ENCODE measurements around the gene ABCC5.

The ABCC5 gene

GRCh38 chr3:183883291-183884096 lies 134.2 kb downstream of the ABCC5 start:
- Histone ChIP-seq H3K4me1 (ENCODE audit: insufficient read depth, low read length, severe bottlenecking) (peaks cover 22% of the 10 kb centered on the region), H3K4me2 (ENCODE audit: low read length) (peak overlapping the region; percentile 98), H3K36me3 (ENCODE audit: insufficient read depth, low read length) (peaks cover 13% of the 10 kb centered on the region; the same call in 1 of the 2 replicates), H3K27me3 (ENCODE audit: insufficient read depth, low read length) (no peaks in the 10 kb centered on the region), H3K9me2 (ENCODE audit: low read depth, low read length) (no peaks in the 10 kb centered on the region), H3K9ac (ENCODE audit: low read length) (peak overlapping the region; percentile 90), H3F3A (ENCODE audit: insufficient read depth, low read length) (no peaks in the 10 kb centered on the region), H3K9me3 (ENCODE audit: low read length) (no peaks in the 10 kb centered on the region), H4K20me1 (ENCODE audit: insufficient read depth, low read length) (no peaks in the 10 kb centered on the region), H3K79me2 (ENCODE audit: insufficient read depth, low read length) (peaks cover 57% of the 10 kb centered on the region), H3K27ac (ENCODE audit: low read depth, low read length, poor library complexity, severe bottlenecking) (peak overlapping the region; percentile 84), H3K4me3 (ENCODE audit: low read depth, low read length, poor library complexity, severe bottlenecking) (peak overlapping the region; percentile 85), H2AFZ (ENCODE audit: low read length) (no peak overlapping the region)
- no peak for TF ChIP-seq CTCF (IDR thresholded peaks at IDR 0.05; ENCODE audit: low read length)
- TF ChIP-seq EZH2 (IDR thresholded peaks at IDR 0.05; ENCODE audit: borderline replicate concordance, low read length): no peak

GRCh38 chr3:183880121-183880520 lies 137.6 kb downstream of the ABCC5 start:
- H3K36me3 ChIP-seq (ENCODE audit: insufficient read depth, low read length): peaks cover 32% of the 10 kb centered on the region; the same call in 1 of the 2 replicates
- H3K9me3 ChIP-seq (ENCODE audit: low read length): no peaks in the 10 kb centered on the region
- no peaks in the 10 kb centered on the region for H3K9me2 ChIP-seq (ENCODE audit: low read depth, low read length)
- no peak overlapping the region for H3K27ac ChIP-seq (ENCODE audit: low read depth, low read length, poor library complexity, severe bottlenecking)
- peaks cover 82% of the 10 kb centered on the region for H3K79me2 ChIP-seq (ENCODE audit: insufficient read depth, low read length)
- H4K20me1 ChIP-seq (ENCODE audit: insufficient read depth, low read length): no peaks in the 10 kb centered on the region
- no peaks in the 10 kb centered on the region for H3K27me3 ChIP-seq (ENCODE audit: insufficient read depth, low read length)
- H3K4me1 ChIP-seq (ENCODE audit: insufficient read depth, low read length, severe bottlenecking): peaks cover 19% of the 10 kb centered on the region
- no peak overlapping the region for H2AFZ ChIP-seq (ENCODE audit: low read length)
- no peak overlapping the region for H3K4me3 ChIP-seq (ENCODE audit: low read depth, low read length, poor library complexity, severe bottlenecking)
- no peaks in the 10 kb centered on the region for H3F3A ChIP-seq (ENCODE audit: insufficient read depth, low read length)
- H3K4me2 ChIP-seq (ENCODE audit: low read length): no peak overlapping the region
- no peak overlapping the region for H3K9ac ChIP-seq (ENCODE audit: low read length)
- TF ChIP-seq EZH2 (IDR thresholded peaks at IDR 0.05; ENCODE audit: borderline replicate concordance, low read length): no peak
- no peak for TF ChIP-seq CTCF (IDR thresholded peaks at IDR 0.05; ENCODE audit: low read length)

- H3K27me3 ChIP-seq (ENCODE audit: insufficient read depth, low read length): no peaks in the 10 kb centered on the region
- H3K4me1 ChIP-seq (ENCODE audit: insufficient read depth, low read length, severe bottlenecking): peaks cover 17% of the 10 kb centered on the region
- no peaks in the 10 kb centered on the region for H3K9me3 ChIP-seq (ENCODE audit: low read length)
- H3F3A ChIP-seq (ENCODE audit: insufficient read depth, low read length): no peaks in the 10 kb centered on the region
- no peak overlapping the region for H2AFZ ChIP-seq (ENCODE audit: low read length)
- H3K9ac ChIP-seq (ENCODE audit: low read length): no peak overlapping the region
- TF ChIP-seq EZH2 (IDR thresholded peaks at IDR 0.05; ENCODE audit: borderline replicate concordance, low read length) (no peak), CTCF (IDR thresholded peaks at IDR 0.05; ENCODE audit: low read length) (no peak)
- no peak overlapping the region for H3K4me3 ChIP-seq (ENCODE audit: low read depth, low read length, poor library complexity, severe bottlenecking)
- no peak overlapping the region for H3K27ac ChIP-seq (ENCODE audit: low read depth, low read length, poor library complexity, severe bottlenecking)
- peaks cover 35% of the 10 kb centered on the region; the same call in 1 of the 2 replicates for H3K36me3 ChIP-seq (ENCODE audit: insufficient read depth, low read length)
- no peaks in the 10 kb centered on the region for H3K9me2 ChIP-seq (ENCODE audit: low read depth, low read length)
- no peak overlapping the region for H3K4me2 ChIP-seq (ENCODE audit: low read length)
- H3K79me2 ChIP-seq (ENCODE audit: insufficient read depth, low read length): peaks cover 89% of the 10 kb centered on the region
- no peaks in the 10 kb centered on the region for H4K20me1 ChIP-seq (ENCODE audit: insufficient read depth, low read length)
Measured at GRCh38 chr3:183879243-183879642, 138.4 kb downstream of the ABCC5 start.

All from OCI-LY1 (cell line).